PC-9 (cell line): ENCODE measurements around the gene METTL5.

Source experiments
- CTCF ChIP-seq: fragments of 200-600 bp; sonication (generic); conservative IDR thresholded peaks from 2 replicates; pipeline ENCODE4 v1.6.1; 2017; ENCODE audit warnings: mixed run types, antibody characterized with exemption, mild to moderate bottlenecking, moderate library complexity
- EZH2 ChIP-seq: fragments of 200-600 bp; sonication (generic); IDR thresholded peaks from 2 replicates; pipeline ENCODE4 v1.8.0; 2017; ENCODE audit warnings: antibody characterized with exemption, low read depth

- TF ChIP-seq CTCF (no peak), EZH2 (no peak)
These were observed 3.6 kb upstream of the METTL5 start for GRCh38 chr2:169828141-169828811.
